Measurements from ENCODE around the gene UBAP2L. TPM values are rescaled to one million over a fixed set of nuclear protein-coding genes. Genes with fewer than 3 reads are reported as not detected.

Gene UBAP2L
- total and polyA plus RNA-seq, 9 of the 15 experiments (the other 6 are each of a cell fraction or from before 2014, with no cell fraction given): 75.0 to 245 (median 119) TPM

DNA sequence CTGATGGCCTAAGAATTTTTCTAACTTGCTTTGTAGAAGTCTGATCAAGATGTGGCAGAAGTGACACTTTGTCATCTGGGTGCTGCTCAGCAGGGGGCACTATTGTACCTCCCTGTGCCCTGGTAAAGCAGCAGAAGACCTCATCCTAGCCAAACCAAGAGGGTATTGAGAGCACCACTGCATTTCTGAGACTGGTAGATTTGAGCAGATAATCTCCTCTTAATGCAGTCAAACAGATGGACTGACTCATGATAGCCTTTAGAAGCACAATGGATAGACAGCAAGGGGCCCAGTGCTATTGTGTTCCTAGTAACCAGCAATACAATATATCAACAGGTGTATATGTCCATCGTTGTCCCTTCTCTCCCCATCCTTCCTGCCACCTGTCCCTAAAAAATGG is 34.6 kb upstream of the UBAP2L start (continued):
- TF ChIP-seq, protein P1, sequence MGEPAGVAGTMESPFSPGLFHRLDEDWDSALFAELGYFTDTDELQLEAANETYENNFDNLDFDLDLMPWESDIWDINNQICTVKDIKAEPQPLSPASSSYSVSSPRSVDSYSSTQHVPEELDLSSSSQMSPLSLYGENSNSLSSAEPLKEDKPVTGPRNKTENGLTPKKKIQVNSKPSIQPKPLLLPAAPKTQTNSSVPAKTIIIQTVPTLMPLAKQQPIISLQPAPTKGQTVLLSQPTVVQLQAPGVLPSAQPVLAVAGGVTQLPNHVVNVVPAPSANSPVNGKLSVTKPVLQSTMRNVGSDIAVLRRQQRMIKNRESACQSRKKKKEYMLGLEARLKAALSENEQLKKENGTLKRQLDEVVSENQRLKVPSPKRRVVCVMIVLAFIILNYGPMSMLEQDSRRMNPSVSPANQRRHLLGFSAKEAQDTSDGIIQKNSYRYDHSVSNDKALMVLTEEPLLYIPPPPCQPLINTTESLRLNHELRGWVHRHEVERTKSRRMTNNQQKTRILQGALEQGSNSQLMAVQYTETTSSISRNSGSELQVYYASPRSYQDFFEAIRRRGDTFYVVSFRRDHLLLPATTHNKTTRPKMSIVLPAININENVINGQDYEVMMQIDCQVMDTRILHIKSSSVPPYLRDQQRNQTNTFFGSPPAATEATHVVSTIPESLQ (CRISPR knock-in tag; IDR thresholded peaks at IDR 0.05): no peak
- no peak for TF ChIP-seq ESRRA (IDR thresholded peaks at IDR 0.05; ENCODE audit: borderline replicate concordance, low read depth)
- no peak for TF ChIP-seq RBFOX2 (IDR thresholded peaks at IDR 0.05; ENCODE audit: low read depth, low read length)
- TF ChIP-seq MCM3 (IDR thresholded peaks at IDR 0.05): no peak
- TF ChIP-seq ZZZ3 (IDR thresholded peaks at IDR 0.05): no peak
- no peak for TF ChIP-seq TAF7 (tag; IDR thresholded peaks at IDR 0.05)
- 0 out of 3 replicates have a peak, but pooled peaks of 1 of the 2 experiments have one; percentile 18 for TF ChIP-seq CBX3 (IDR thresholded peaks at IDR 0.05; ENCODE audit: borderline replicate concordance in 1 of 2, low read length in 2 of 2)
- TF ChIP-seq, protein P2, sequence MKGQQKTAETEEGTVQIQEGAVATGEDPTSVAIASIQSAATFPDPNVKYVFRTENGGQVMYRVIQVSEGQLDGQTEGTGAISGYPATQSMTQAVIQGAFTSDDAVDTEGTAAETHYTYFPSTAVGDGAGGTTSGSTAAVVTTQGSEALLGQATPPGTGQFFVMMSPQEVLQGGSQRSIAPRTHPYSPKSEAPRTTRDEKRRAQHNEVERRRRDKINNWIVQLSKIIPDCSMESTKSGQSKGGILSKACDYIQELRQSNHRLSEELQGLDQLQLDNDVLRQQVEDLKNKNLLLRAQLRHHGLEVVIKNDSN (CRISPR knock-in tag; IDR thresholded peaks at IDR 0.05): no peak
- no peak for TF ChIP-seq EZH2 (IDR thresholded peaks at IDR 0.05; ENCODE audit: borderline replicate concordance, low read depth, low read length)
- TF ChIP-seq ZBTB17 (CRISPR knock-in tag; IDR thresholded peaks at IDR 0.05): no peak
- TF ChIP-seq ZNF785 (CRISPR knock-in tag; IDR thresholded peaks at IDR 0.05): no peak
- TF ChIP-seq CCNT2 (IDR thresholded peaks at IDR 0.05; ENCODE audit: borderline replicate concordance, extremely low read depth, insufficient read length, low read depth, low read length): no peak
- no peak for TF ChIP-seq DDX20 (tag; IDR thresholded peaks at IDR 0.05; ENCODE audit: low read depth)
- peak; percentile 52 for TF ChIP-seq SMC3 (conservative IDR thresholded peaks at IDR 0.05; ENCODE audit: insufficient read depth, low read depth, low read length)
- no peak for TF ChIP-seq TFAM (CRISPR knock-in tag; conservative IDR thresholded peaks at IDR 0.05)
- TF ChIP-seq RFX7 (CRISPR knock-in tag; IDR thresholded peaks at IDR 0.05): no peak
- TF ChIP-seq, protein P3, sequence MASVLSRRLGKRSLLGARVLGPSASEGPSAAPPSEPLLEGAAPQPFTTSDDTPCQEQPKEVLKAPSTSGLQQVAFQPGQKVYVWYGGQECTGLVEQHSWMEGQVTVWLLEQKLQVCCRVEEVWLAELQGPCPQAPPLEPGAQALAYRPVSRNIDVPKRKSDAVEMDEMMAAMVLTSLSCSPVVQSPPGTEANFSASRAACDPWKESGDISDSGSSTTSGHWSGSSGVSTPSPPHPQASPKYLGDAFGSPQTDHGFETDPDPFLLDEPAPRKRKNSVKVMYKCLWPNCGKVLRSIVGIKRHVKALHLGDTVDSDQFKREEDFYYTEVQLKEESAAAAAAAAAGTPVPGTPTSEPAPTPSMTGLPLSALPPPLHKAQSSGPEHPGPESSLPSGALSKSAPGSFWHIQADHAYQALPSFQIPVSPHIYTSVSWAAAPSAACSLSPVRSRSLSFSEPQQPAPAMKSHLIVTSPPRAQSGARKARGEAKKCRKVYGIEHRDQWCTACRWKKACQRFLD (CRISPR knock-in tag; IDR thresholded peaks at IDR 0.05): no peak
- TF ChIP-seq, protein P4, sequence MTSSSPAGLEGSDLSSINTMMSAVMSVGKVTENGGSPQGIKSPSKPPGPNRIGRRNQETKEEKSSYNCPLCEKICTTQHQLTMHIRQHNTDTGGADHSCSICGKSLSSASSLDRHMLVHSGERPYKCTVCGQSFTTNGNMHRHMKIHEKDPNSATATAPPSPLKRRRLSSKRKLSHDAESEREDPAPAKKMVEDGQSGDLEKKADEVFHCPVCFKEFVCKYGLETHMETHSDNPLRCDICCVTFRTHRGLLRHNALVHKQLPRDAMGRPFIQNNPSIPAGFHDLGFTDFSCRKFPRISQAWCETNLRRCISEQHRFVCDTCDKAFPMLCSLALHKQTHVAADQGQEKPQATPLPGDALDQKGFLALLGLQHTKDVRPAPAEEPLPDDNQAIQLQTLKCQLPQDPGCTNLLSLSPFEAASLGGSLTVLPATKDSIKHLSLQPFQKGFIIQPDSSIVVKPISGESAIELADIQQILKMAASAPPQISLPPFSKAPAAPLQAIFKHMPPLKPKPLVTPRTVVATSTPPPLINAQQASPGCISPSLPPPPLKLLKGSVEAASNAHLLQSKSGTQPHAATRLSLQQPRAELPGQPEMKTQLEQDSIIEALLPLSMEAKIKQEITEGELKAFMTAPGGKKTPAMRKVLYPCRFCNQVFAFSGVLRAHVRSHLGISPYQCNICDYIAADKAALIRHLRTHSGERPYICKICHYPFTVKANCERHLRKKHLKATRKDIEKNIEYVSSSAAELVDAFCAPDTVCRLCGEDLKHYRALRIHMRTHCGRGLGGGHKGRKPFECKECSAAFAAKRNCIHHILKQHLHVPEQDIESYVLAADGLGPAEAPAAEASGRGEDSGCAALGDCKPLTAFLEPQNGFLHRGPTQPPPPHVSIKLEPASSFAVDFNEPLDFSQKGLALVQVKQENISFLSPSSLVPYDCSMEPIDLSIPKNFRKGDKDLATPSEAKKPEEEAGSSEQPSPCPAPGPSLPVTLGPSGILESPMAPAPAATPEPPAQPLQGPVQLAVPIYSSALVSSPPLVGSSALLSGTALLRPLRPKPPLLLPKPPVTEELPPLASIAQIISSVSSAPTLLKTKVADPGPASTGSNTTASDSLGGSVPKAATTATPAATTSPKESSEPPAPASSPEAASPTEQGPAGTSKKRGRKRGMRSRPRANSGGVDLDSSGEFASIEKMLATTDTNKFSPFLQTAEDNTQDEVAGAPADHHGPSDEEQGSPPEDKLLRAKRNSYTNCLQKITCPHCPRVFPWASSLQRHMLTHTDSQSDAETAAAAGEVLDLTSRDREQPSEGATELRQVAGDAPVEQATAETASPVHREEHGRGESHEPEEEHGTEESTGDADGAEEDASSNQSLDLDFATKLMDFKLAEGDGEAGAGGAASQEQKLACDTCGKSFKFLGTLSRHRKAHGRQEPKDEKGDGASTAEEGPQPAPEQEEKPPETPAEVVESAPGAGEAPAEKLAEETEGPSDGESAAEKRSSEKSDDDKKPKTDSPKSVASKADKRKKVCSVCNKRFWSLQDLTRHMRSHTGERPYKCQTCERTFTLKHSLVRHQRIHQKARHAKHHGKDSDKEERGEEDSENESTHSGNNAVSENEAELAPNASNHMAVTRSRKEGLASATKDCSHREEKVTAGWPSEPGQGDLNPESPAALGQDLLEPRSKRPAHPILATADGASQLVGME (CRISPR knock-in tag; IDR thresholded peaks at IDR 0.05): no peak
- no peak; the same call in 1 of the 2 replicates for TF ChIP-seq STAG1 (CRISPR knock-in tag; IDR thresholded peaks at IDR 0.05; ENCODE audit: borderline replicate concordance)
- TF ChIP-seq POLR2H (tag; IDR thresholded peaks at IDR 0.05; ENCODE audit: low read depth): no peak
